RPMI8226 (cell line): ENCODE data around the gene TMEM14C.

ENCODE experiments used
- DNase-seq: peaks from one replicate; pipeline ENCODE4 v3.0.0-alpha.2; 2015

The TMEM14C gene

DNA sequence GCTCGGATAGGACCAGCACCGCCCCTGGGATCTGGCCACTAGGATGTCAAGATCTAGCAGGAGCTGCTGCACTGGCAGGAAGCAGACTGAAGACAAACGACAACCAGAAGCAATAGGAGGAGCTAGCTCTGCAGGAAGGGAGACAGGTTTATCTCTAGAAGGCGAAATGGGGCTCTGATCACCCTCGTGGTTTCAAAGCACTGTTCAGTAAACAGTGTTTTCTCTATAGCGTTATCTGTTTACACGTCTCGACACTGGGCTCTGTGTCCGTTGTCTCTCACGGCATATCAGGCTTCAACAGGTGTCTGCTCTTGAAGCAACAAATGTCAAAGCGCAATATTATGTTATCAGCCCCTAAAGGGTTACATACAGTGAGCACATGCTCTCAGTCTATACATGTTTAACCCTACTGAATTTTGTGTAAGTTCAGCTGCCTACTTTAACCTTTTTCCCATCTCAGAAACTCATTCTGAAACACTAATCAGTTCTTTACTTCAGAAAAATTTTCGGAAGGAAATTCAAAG, 48.6 kb downstream of the TMEM14C start:
- no peak for DNase-seq

DNA sequence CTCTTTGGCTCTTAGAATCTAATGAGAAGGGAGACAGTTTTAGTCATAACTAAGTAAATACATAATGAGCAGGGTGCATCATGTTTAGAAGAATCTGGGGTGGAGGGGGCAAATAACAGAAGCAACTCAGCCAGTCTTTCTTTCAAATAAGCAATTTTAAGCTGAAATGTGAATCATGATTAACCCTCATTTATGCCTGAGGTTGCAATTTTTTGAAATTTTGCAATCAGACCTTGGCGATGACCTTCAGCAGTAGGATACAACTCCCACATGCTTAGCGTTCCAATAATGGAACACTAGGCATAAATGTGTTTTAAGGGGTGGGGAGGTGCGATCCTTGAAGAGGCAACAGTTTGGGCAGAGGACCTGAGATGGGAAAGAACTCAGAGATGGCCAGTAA, 55.4 kb downstream of the TMEM14C start:
- DNase-seq: no peak

- no peak for DNase-seq
Observed at GRCh38 chr6:10779076-10779475, 56.2 kb downstream of the TMEM14C start.
